GM18868 (cell line): ENCODE measurements around the gene BAZ1B.

Experiments
- ATAC-seq: cut with Tn5 transposase; IDR thresholded peaks from one replicate; pipeline ENCODE4 v1.9.1; 2021; ENCODE audit warnings: mild to moderate bottlenecking, moderate library complexity; ENCODE audit not compliant: unreplicated experiment

BAZ1B gene

GRCh38 chr7:73449422-73449821 lies 72.7 kb downstream of the BAZ1B start:
- no peak for ATAC-seq

GRCh38 chr7:73448609-73449008 lies 73.5 kb downstream of the BAZ1B start:
- no peak for ATAC-seq

- ATAC-seq = no peak
Measured at GRCh38 chr7:73447121-73447733, 74.9 kb downstream of the BAZ1B start.

GRCh38 chr7:73446682-73447081 lies 75.4 kb downstream of the BAZ1B start:
- no peak for ATAC-seq

- no peak for ATAC-seq
Measured at GRCh38 chr7:73443548-73444255, 78.4 kb downstream of the BAZ1B start.

- ATAC-seq = no peak
Measured at GRCh38 chr7:73442903-73443500, 79.1 kb downstream of the BAZ1B start.

- no peak for ATAC-seq
Measured at GRCh38 chr7:73442222-73442902, 79.7 kb downstream of the BAZ1B start.

GRCh38 chr7:73439410-73439704 lies 82.7 kb downstream of the BAZ1B start:
- ATAC-seq = no peak

GRCh38 chr7:73438547-73439409 lies 83.3 kb downstream of the BAZ1B start:
- no peak for ATAC-seq

GRCh38 chr7:73437621-73438416 lies 84.3 kb downstream of the BAZ1B start:
- no peak for ATAC-seq

- ATAC-seq = no peak
Measured at GRCh38 chr7:73437091-73437490, 85.0 kb downstream of the BAZ1B start.

GRCh38 chr7:73436031-73436929 lies 85.8 kb downstream of the BAZ1B start:
- ATAC-seq = no peak

GRCh38 chr7:73435471-73436009 lies 86.6 kb downstream of the BAZ1B start:
- ATAC-seq = no peak

- no peak for ATAC-seq
Measured at GRCh38 chr7:73434701-73435069, 87.4 kb downstream of the BAZ1B start.

- ATAC-seq = peak; percentile 22
Measured at GRCh38 chr7:73433924-73434700, 88.0 kb downstream of the BAZ1B start.

GRCh38 chr7:73432676-73433075 lies 89.4 kb downstream of the BAZ1B start:
- no peak for ATAC-seq

GRCh38 chr7:73431041-73431835 lies 90.9 kb downstream of the BAZ1B start:
- no peak for ATAC-seq
